ENCODE data around the gene SLC25A38. TPM values are rescaled to one million over a fixed set of nuclear protein-coding genes. Genes with fewer than 3 reads are reported as not detected.

SLC25A38 gene
- total RNA-seq, 1 experiment from 2014 or later = 48.2 TPM

DNA sequence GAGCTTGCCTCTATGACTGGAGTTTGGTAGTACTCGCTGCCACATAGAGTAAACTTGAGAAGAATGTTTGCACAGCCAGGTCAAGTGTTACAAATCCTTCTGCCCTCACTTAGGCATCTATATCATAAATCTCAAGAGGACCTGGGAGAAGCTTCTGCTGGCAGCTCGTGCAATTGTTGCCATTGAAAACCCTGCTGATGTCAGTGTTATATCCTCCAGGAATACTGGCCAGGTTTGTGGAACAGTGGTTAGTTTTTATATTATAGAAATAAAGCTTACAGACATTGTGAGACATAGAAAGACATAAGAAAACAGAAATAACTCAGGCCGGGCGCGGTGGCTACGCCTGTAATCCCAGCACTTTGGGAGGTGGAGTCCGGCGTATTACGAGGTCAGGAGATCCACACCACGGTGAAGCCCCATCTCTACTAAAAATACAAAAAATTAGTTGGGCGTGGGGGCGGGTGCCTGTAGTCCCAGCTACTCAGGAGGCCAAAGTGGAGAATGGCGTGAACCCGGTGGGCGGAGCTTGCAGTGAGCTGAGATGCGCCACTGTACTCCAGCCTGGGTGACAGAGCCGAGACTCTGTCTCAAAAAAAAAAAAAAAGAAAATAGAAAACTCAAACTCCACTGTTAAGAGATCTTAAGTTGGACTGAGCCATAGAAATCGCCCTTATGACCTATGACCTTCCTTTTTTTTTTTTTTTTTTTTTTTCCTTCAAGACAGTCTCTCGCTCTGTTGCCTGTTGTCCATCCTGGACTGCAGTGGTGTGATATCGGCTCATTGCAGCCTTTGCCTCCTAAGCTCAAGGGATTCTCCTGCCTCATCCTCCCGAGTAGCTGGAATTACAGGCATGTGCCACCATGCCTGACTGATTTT is 25.6 kb downstream of the SLC25A38 start:
- no peak overlapping the region for H3K4ac ChIP-seq (ENCODE audit: low read depth, low read length)
- H3K79me1 ChIP-seq (ENCODE audit: insufficient read depth, low read depth, low read length, poor library complexity, severe bottlenecking) = no peaks in the 10 kb centered on the region
- H2BK12ac ChIP-seq (ENCODE audit: insufficient read length, low read depth, low read length) = no peak overlapping the region
- no peaks in the 10 kb centered on the region; a peak in 1 of 5 replicates for H3K9me3 Mint-ChIP-seq
- H3K14ac ChIP-seq (ENCODE audit: insufficient read depth, low read length) = no peak overlapping the region
- H4K91ac ChIP-seq (ENCODE audit: insufficient read length, low read depth, low read length) = no peak overlapping the region
- H2BK15ac ChIP-seq (ENCODE audit: low read depth, low read length) = no peak overlapping the region
- H4K20me1 ChIP-seq (ENCODE audit: control insufficient read depth, insufficient read depth, insufficient read length) = no peaks in the 10 kb centered on the region
- no peak overlapping the region for H3K23ac ChIP-seq (ENCODE audit: insufficient read length, low read depth, low read length)
- peak overlapping the region; percentile 91 for H3K4me2 ChIP-seq (ENCODE audit: insufficient read depth, insufficient read length, low read length)
- H3K27ac Mint-ChIP-seq = peak overlapping the region; percentile 61 to 96 (median 70); a peak in 4 of 7 replicates
- no peak overlapping the region for H2BK5ac ChIP-seq (ENCODE audit: insufficient read length, low read length)
- peaks cover 36 to 43% of the 10 kb centered on the region in 2 experiments for H3K4me1 Mint-ChIP-seq
- H2AK5ac ChIP-seq (ENCODE audit: insufficient read length, low read length) = no peak overlapping the region
- no peak overlapping the region for H2AFZ ChIP-seq (ENCODE audit: low read length)
- no peak overlapping the region for H3K27ac ChIP-seq (ENCODE audit: insufficient read length, low read depth, low read length)
- no peak for DNase-seq
- H3K36me3 Mint-ChIP-seq (ENCODE audit: insufficient read depth in 1 of 3, low read depth in 3 of 3) = peaks cover 59 to 71% (median 71%) of the 10 kb centered on the region in 3 experiments
- H3T11ph ChIP-seq (ENCODE audit: low read length) = no peak overlapping the region
- H3K4me1 ChIP-seq (ENCODE audit: insufficient read depth, low read length) = peaks cover 3% of the 10 kb centered on the region
- H3K23me2 ChIP-seq (ENCODE audit: insufficient read length, low read depth, low read length, poor library complexity, severe bottlenecking) = peaks cover 9% of the 10 kb centered on the region
- TF ChIP-seq, protein P1, sequence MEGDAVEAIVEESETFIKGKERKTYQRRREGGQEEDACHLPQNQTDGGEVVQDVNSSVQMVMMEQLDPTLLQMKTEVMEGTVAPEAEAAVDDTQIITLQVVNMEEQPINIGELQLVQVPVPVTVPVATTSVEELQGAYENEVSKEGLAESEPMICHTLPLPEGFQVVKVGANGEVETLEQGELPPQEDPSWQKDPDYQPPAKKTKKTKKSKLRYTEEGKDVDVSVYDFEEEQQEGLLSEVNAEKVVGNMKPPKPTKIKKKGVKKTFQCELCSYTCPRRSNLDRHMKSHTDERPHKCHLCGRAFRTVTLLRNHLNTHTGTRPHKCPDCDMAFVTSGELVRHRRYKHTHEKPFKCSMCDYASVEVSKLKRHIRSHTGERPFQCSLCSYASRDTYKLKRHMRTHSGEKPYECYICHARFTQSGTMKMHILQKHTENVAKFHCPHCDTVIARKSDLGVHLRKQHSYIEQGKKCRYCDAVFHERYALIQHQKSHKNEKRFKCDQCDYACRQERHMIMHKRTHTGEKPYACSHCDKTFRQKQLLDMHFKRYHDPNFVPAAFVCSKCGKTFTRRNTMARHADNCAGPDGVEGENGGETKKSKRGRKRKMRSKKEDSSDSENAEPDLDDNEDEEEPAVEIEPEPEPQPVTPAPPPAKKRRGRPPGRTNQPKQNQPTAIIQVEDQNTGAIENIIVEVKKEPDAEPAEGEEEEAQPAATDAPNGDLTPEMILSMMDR (conservative IDR thresholded peaks at IDR 0.05) = no peak
- H3K9ac ChIP-seq (ENCODE audit: extremely low read depth, insufficient read length, low read length) = peak overlapping the region; percentile 80
- no peaks in the 10 kb centered on the region for H3K27me3 ChIP-seq (ENCODE audit: insufficient read depth, low read length)
- peaks cover 12% of the 10 kb centered on the region; the same call in 1 of the 2 replicates for H3K79me2 ChIP-seq (ENCODE audit: insufficient read depth, low read length)
- H4K8ac ChIP-seq (replicated peaks; ENCODE audit: insufficient read length, low read depth, low read length) = no peak overlapping the region
- peak overlapping the region; percentile 92; a peak in 4 of 5 replicates for H3K4me3 Mint-ChIP-seq
- H4K5ac ChIP-seq (ENCODE audit: insufficient read length, low read depth, low read length) = no peak overlapping the region
- H3K56ac ChIP-seq (ENCODE audit: insufficient read length, low read depth, low read length) = no peak overlapping the region
- H3K27me3 Mint-ChIP-seq (ENCODE audit: low read depth) = peaks cover 5% of the 10 kb centered on the region
- H3K9me3 ChIP-seq (ENCODE audit: control insufficient read depth, low read depth, low read length) = no peaks in the 10 kb centered on the region
- WGBS (ENCODE audit: extremely low coverage, insufficient read length, low lambda C conversion rate) = no CpG with 5 or more reads among the region's 21 CpGs
- no peak overlapping the region for H2BK20ac ChIP-seq (ENCODE audit: low read depth, low read length, poor library complexity, severe bottlenecking)
- no peak overlapping the region for H3K18ac ChIP-seq (ENCODE audit: insufficient read length, low read depth, low read length)
- H2BK120ac ChIP-seq (ENCODE audit: low read depth, low read length, poor library complexity, severe bottlenecking) = no peak overlapping the region

Data from H9 (cell line).